Dermis microvascular lymphatic vessel endothelial cell (primary cell): ENCODE results near the gene ATP5PO. TPM values are rescaled to one million over a fixed set of nuclear protein-coding genes. Genes with fewer than 3 reads are reported as not detected.

Experiments
- DNase-seq, 2 donors: peaks; one replicate each; pipeline versions ENCODE4 v3.0.0 to v3.0.0-alpha.2; 2010; ENCODE audit warnings: low read depth in 2 of 2
- total RNA-seq: library from RNA; depleted of rRNA; stranded (reverse); fragments of >200 nt; gene quantifications from 2 replicates; pipeline ENCODE4 v1.2.1, GENCODE V29; 2014

The ATP5PO gene
- total RNA-seq, 1 donor from 2014 or later = 180 TPM

DNA sequence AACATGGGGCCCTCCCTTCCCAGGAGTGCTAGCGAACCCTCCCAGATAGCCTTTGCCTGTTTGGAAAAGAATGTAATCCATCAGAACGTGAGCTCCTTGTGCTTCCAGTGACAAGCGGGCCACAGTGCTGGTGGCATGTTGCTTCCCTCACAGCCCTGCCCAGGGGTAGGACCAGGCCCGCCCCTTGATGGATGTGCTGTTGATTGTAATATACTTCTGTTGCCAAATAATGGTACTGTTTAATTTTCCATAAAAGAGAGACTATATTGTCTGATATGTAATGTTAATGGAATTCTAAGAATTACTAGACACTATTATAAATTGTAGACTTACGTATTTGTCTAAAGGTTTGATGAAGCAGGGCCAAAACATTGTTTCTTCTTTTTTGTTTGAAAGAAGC, 16.4 kb downstream of the ATP5PO start:
- DNase-seq = no peak

DNA sequence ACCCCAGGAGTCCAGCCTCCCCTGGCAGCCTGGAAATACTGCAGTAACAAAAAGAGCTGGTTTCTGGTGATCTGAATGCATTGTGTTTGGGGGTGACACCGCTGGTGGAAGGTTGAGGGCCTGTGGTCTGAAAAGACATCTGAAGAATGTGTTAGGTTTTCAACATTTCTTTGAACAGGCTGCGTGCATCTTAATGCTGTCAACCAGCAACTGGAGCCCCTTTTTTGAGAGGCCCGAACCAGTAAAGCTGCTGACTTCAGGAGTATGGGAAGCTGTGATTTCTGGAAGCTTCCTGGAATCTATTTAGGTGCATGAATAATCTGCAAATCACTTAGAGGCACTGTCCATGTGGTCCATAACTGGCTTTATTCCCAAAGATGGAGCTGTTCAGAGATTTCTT, 17.0 kb downstream of the ATP5PO start:
- DNase-seq = no peak

DNA sequence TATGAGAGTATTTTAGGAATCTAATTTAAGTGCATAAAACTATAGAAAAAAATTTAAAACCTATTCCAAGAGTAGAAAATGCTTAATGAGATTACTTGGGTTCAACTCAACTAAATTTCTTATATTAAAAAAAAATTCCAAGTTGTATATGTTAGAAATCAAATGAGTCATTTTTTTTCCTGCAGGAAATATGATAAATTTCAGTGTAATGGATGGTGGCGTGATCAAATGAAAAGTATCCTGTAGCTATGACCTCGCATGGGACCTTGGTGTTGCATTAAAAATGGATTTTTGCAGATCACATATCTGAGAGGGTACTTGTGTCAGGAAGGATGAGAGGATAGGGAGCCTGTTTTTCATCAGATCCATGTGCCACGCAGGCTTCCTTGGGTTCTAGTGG, 17.9 kb downstream of the ATP5PO start:
- peak in 1 of 2 donors; percentile 29 for DNase-seq

DNA sequence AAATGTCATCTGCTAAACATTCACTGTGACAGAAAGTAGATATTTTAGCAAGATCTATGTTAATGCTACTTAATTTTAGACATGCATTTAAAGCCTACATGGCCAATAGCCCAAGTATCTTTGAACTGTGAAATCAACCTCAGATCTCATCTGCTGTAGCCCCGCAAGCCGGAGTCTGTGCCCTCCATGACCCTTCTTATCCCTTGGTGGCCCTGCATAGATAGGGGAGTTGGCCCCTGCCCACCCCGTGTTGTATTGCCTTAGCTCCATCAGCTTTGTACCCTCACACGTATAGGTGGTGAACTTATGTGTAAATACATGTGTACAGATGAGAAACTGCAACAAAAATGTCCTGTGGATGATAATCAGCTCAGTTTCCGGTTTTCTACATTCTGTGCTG, 18.5 kb downstream of the ATP5PO start:
- DNase-seq = no peak

DNA sequence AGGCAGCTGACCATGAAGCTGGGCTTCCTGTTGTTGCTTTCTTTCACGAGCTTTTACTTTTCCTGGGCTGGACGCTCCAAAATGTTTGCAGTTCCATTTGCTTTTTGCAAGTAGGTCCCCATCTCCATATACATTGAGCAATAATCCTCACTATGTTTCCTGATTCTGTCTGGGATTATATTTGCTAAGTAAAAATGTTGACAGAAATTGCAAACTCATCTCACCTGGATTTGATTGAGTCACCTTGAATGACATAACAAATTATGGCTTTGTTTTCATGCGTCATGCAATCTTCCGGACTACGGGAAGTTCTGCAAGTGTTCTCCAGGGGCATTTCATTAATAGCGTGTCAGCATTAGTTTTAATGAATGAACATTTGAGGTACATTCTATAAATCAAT, 18.9 kb downstream of the ATP5PO start:
- peak in 1 of 2 donors; percentile 33 for DNase-seq

DNA sequence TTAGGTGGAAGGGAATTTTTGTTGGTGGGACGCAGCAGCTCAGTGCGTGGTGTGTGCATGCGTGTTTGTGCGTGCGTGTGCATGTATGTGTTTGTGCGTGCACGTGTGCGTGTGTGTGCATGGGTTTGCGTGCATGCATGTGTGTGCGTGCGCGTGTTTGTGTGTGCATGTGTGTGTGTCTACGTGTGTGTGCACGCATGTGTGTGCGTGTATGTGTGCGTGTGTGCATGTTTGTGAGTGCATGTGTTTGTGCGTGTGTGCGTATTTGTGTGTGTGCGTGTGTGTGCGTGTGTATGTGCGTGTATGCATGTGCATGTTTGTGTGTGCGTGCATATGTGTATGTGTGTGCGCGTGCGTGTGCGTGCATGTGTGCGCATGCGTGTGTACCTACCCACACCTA, 20.2 kb downstream of the ATP5PO start:
- no peak for DNase-seq

DNA sequence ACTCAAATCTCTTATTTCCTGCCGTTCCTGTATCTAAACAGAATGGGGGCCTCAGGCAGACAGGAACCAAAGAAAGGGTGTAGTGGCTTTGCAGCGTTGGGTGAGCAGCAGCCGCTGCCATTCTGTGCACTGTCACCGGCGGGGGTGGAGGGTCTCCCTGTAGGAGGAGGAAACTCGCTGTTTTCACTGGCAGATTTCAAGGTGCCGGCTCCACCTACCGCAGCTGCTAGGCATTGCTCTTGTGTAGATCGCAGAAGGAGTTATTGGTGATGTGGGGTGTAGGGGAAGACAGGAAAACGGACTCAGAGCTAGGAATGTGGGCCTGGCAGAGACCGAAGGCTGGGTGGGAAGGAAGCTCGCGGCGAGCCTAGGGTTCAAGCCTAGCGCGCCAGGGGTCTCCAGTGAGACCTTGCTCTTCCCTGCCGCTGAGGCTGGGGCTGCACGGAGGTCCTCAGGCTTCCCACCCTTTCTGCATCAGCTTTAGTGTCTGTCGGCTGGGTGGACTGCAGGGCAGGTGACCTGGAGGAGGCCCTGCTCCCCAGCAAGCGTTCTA, 20.8 kb downstream of the ATP5PO start:
- DNase-seq = peak; percentile 63 to 89

DNA sequence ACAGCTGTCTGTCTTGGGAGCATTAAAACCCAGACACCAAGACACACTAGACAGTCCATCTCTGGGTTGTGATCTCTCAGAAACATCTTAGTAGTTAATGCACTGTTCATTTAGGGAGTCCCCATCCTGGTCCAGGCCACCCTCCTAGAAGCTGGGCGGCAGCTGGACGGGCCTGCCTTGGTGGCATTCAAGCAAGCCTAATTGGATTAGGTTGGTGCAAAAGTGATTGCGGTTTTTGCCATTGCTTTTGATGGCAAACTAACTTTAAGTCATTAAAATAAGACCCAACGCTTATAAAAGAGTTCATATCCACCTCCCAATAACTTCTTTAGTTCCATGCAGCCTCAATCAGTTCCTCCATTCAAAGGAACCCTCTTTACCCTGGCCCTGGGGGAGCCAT, 21.7 kb downstream of the ATP5PO start:
- no peak for DNase-seq

DNA sequence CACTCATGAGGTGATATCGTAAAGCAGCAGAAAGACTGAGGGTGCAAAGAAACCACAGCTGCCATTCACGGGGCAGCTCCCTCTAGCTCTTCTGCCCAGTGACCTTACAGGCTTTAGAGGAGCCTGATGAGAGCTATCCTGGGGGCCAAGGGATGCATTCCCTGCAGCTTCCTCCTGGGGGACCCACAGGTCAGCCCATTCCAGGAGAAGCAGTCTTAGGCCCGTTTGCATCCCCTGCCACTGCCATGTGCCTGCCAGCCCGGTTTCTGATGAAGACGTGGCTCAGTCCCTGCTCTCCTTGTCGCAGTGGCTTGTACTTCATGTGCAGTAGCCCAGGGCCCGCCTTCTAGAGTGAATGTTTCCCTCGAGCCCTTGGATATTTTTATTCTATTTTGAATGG, 22.8 kb downstream of the ATP5PO start:
- no peak for DNase-seq

DNA sequence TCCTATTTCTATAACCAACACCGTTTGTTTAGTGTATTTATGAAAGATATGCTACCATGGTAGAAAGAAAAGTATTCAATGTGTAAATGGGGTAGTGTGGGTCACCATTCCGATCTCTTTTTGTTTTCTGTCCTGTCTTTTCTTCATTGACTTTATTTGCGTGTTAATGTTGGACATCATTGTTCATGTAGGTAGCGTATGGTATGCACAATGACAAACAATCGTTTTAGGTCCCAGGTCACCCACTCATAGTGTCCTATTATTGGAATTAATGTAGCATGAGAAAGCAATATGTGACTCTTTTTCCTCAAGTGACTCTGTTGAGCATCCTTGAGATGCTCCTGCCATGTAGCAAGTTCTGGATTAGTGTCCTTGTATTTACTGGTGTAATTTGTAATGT, 25.4 kb downstream of the ATP5PO start:
- DNase-seq = no peak

DNA sequence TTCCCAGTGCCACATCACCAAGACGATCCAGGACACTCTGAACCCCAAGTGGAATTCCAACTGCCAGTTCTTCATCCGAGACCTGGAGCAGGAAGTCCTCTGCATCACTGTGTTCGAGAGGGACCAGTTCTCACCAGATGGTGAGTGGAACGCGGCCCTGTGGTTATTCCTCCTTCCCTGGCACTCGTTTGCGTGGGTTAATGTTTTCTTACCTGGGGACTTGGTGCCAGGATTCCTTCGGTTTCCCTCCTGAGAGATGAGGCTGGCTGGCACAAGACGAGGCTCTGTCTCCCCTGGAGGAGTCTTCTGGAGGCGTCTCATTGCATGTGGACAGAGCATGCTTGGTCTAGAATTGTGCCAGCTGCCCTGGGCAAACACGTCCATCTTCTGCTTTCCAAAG, 29.3 kb downstream of the ATP5PO start:
- no peak for DNase-seq

DNA sequence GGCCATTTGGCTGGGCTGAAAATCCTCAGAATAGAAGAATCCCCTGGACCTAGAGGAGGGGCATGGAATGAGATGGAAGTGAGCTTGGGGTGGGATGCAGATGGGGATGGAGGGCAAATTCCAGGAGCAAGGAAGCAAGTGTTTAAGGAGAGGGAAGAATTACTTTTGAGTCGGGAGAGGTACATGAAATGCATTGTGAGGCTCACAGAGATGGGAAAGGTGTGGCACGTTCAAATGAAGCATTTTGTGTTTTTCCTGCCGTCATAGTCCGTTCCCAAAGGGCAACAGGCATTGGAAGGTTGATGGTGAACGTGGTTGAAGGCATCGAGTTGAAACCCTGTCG, 30.5 kb downstream of the ATP5PO start:
- no peak for DNase-seq

DNA sequence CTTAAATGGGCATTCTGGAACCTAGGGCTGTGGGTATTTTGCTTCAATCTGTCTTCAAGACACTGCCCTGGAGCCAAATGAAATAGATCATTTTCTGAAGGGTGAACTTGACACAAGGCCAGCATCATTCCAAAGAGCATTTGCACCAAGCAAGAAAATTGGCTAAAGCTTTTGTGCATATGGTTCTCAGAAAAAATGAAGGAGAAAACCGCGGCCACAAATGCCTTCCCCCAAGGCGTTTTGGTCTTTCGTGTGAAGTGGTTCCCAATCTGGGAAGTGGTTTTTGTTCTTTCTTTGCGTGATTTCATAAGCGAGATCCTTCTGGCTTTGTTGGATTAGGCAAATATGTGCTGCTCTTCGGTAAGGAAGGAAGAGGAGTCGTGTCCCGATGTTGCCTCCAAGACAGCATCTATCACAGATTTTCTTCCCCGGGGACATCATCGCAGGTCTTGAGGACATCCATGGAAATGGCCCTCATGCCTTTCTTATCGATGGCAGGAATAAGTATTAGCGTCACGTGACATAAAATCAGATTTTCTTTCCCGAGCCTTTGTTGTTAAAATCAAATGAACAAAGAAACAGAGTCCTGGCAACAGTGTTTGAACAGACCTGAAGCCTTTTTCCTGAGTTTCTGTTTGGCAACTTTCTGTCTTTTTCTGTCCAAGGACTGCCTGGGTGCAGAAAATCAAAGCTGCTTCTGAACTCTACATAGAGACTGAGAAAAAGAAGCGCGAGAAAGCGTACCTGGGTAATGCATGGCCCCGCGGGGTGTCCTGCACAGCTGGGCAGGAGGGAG, 31.0 kb downstream of the ATP5PO start:
- DNase-seq = no peak

DNA sequence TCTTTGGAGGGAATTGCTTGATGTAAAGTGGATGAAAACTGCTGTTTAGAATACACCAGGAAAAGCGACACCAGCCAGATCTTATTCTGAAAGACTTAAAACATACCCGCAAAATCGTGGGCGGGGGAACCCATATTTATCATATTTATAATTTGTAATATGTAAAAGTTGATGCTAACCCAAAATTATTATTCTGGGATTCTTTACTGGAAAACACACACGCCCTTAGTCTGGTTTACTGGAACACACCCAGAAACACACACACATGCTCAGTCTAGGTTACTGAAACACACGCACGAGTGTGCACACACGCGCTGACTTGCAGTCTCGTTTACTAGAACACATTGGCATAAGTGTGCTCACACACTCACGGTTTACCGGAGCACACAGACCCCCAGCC, 32.5 kb downstream of the ATP5PO start:
- DNase-seq = no peak

DNA sequence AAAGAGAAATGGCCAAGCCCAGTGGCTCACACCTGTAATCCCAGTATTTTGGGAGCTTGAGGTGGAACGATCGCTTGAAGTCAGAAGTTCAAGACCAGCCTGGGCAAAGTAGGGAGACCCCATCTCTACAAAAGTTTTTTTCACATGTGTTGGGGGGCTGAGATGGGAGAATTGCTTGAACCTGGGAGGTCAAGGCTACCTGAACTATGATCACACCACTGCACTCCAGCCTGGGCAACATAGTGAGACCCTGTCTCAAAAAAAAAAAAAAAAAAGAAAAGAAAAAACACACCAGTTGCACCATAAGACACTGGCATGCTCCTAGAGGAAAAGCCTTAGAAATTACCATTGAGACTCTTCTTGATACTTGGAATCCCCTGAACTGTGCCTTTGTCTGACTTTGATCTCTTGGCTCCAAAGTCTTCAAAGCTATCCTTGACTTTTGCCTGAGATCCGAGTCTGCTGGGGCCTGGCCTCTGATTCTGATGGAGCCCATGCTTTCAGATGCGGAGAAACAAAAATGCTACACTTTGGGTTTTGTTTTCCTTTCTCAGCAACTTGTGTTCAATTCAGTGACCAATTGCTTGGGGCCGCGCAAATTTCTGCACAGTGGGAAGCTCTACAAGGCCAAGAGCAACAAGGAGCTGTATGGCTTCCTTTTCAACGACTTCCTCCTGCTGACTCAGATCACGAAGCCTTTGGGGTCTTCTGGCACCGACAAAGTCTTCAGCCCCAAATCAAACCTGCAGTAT, 33.7 kb downstream of the ATP5PO start:
- DNase-seq = peak in 1 of 2 donors; percentile 25

DNA sequence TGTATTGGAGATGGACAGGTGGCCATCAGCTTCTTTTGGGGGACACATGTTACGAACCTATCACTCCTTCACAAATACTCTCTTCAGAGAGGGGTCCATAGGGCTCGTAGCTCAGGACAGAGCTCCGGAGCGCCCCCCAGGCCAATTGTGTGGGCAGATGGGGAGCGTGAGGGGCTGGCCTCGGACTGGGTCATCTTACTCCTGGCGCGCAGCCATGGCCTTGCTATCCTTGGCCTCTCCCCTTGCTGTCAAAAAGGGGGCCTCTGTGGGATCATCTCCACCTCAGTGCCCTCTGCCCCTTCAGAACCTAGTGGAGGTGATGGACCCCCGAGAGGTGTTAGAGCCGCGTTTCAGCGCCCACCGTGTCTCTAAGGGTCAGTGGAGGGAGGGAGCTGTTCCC, 35.0 kb downstream of the ATP5PO start:
- no peak for DNase-seq

DNA sequence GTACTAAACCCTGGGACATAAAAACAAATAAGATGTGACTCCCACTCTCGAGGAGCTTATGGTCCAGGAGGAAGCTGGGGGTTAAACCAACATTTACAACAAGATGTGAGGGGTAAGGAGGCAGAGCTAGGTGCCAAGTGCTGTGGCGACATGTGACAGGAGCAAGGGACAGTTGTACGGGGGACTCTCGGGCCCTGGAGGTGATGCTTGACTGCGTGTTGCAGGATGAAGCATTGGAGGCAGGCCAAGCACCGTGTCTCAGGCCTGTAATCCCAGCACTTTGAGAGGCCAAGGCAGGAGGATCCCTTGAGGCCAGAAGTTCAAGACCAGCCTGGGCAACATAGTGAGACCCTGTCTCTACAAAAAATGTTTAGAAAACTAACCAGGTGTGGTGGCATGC, 36.8 kb downstream of the ATP5PO start:
- no peak for DNase-seq

DNA sequence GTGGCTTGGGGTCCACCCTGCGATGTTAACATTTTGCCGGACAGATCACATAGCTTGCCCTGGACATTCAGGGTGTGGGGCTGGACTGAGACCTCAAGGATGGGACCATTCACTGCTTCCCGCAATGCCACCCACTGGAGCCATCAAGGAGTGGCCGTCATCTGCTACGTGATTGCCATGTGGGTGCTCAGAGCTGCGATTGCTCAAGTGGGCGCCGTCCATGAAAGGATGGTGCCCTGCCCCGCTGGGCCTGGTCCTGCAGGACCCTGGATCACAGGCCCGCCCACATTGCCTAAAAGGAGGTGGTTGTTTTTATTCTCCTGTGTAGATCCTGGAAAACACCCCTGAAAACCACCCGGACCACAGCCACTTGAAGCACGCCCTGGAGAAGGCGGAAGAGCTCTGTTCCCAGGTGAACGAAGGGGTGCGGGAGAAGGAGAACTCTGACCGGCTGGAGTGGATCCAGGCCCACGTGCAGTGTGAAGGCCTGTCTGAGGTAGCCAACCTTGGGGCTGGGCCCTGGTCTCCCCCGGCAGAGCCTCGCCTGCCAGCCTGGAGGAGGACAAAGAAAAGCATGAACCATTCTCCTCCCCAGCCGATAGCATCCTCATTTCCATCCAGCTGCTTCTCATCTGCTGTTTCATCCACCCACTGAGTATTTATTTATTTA, 40.4 kb downstream of the ATP5PO start:
- DNase-seq = no peak

DNA sequence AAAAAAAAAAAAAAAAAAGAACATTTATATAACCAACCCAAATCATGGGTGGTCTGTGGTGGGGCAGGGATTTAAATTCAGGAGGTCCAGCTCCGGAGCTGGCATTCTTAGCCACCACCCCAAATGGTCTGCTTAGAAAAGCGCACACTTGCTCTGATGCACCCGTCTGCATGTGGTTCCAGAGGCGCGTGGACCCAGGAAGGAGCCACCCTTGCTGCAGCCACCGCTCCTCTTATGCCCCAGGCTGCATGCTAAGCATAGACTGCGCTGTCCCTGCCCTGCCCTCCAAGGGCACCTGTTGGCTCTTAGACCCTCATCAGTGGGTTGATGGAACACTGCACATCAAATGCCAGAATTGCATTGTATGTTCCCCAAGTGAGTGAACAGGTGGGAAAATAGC, 41.4 kb downstream of the ATP5PO start:
- no peak for DNase-seq

DNA sequence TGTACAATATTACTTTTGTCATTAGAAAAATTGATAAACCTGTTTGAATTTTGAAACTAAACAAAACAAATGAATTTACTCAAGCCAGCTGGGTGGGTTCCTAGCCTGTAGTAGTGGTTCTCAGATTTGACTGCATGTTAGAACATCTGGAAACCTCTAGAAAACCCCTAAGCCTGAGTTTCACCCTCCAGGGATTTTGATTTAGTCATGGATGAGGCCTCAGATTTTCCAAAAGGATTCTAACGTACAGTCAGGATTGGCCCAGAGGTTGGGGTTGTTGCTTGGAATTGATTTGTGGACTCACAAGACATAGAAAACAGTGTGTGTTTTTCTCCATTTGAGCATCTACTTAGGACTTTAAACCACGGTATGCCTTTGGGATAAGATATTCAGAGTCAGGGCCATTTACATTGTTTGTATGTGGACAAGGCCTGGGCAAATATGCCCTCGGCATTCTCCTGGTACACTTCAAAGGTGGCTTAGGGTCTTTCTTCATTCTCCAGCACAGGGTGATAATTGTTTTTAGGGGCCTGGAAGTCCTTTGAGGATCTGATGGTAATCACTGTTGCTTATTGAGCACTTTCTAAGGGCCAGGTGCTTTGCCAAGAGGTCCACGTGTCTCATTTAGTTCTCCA, 42.6 kb downstream of the ATP5PO start:
- no peak for DNase-seq

DNA sequence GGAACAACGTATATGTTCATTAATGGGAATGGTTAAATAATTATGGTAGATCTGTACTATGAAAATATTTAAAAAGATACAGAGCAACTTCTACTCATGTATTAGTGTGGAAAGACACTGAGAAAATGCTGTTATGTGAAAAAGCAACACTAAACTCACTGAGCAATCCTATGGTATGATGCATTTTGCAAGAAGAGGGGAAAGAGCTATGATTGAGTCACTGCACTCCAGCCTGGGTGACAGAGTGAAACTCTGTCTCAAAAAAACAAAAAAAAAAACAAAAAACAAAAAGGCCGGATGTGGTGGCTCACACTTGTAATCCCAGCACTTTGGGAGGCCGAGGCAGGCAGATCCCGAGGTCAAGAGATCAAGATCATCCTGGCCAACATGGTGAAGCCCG, 44.4 kb downstream of the ATP5PO start:
- DNase-seq = no peak

DNA sequence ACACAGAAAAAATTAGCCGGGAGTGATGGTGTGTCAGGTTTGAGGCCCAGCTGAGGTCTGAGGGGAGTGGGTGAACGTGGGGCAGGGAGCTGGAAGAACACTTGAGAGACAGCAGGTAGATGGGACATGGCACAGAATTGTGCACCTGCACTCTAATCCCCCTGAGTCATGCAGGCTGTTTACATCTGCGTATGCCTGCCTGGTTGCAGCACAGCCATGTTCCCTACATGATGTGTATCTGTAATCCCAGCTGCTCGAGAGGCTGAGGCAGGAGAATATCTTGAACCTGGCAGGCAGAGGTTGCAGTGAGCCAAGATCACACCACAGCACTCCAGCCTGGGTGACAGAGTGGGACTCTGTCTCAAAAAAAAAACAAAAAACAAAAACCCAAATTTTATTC, 44.8 kb downstream of the ATP5PO start:
- DNase-seq = no peak
